RWPE1 (cell line): ENCODE measurements around the gene LBH.
A peak's percentile ranks its signal among the peaks of the same experiment; 100 is the strongest.

ENCODE experiments used
- CTCF ChIA-PET: fragments of 350-600 bp; sonication (Branson Sonifier 250); formaldehyde crosslinking; extraction: SDS; loops from one replicate; lab custom pipeline; 2021; lab: Yijun Ruan, JAX
- POLR2A ChIA-PET: fragments of 400-600 bp; formaldehyde crosslinking; extraction: SDS; loops from one replicate; lab custom pipeline; 2020; ENCODE audit warnings: antibody characterized with exemption; ENCODE audit not compliant: low non-redundant PET; lab: Yijun Ruan, JAX
- DNase-seq: peaks from one replicate; pipeline ENCODE4 v3.0.0; 2012; ENCODE audit warnings: low spot score
- H3K27ac ChIP-seq: fragments of 450-650 bp; 2 replicates; pipeline ENCODE4 v1.5.1; 2017
- TF ChIP-seq, protein P1 (sequence below): fragments of 450-650 bp; conservative IDR thresholded peaks from 2 replicates; pipeline ENCODE4 v1.5.1; 2017; ENCODE audit warnings: low read depth, mild to moderate bottlenecking

LBH gene

DNA sequence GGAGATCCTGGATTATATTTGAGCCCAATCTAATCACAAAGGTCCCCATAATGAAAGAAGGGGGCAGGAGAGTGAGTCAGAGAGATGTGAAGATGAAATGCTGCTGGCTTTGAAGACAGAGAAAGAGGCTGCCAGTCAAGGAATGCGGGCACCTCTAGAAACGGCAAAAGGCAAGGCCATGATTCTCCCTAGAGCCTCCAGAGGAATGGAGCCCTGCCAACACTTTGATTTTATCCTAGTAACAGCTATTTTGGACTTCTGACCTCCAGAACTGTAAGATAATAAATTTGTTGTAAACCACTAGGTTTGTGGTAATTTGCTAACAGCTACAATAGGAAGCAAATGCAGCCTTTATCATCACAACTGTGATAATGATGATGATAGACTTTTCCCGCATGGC lies 32.9 kb downstream of the LBH start:
- ChIA-PET CTCF (interaction anchor here (1.0 kb wide), 1 partner anchor 35 kb away, joined by 8 read pairs; no protein-coding TSS in a partner anchor), POLR2A (no interaction called here)
- TF ChIP-seq, protein P1, sequence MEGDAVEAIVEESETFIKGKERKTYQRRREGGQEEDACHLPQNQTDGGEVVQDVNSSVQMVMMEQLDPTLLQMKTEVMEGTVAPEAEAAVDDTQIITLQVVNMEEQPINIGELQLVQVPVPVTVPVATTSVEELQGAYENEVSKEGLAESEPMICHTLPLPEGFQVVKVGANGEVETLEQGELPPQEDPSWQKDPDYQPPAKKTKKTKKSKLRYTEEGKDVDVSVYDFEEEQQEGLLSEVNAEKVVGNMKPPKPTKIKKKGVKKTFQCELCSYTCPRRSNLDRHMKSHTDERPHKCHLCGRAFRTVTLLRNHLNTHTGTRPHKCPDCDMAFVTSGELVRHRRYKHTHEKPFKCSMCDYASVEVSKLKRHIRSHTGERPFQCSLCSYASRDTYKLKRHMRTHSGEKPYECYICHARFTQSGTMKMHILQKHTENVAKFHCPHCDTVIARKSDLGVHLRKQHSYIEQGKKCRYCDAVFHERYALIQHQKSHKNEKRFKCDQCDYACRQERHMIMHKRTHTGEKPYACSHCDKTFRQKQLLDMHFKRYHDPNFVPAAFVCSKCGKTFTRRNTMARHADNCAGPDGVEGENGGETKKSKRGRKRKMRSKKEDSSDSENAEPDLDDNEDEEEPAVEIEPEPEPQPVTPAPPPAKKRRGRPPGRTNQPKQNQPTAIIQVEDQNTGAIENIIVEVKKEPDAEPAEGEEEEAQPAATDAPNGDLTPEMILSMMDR: no peak
- no peak for DNase-seq
- H3K27ac ChIP-seq: no peak overlapping the region

DNA sequence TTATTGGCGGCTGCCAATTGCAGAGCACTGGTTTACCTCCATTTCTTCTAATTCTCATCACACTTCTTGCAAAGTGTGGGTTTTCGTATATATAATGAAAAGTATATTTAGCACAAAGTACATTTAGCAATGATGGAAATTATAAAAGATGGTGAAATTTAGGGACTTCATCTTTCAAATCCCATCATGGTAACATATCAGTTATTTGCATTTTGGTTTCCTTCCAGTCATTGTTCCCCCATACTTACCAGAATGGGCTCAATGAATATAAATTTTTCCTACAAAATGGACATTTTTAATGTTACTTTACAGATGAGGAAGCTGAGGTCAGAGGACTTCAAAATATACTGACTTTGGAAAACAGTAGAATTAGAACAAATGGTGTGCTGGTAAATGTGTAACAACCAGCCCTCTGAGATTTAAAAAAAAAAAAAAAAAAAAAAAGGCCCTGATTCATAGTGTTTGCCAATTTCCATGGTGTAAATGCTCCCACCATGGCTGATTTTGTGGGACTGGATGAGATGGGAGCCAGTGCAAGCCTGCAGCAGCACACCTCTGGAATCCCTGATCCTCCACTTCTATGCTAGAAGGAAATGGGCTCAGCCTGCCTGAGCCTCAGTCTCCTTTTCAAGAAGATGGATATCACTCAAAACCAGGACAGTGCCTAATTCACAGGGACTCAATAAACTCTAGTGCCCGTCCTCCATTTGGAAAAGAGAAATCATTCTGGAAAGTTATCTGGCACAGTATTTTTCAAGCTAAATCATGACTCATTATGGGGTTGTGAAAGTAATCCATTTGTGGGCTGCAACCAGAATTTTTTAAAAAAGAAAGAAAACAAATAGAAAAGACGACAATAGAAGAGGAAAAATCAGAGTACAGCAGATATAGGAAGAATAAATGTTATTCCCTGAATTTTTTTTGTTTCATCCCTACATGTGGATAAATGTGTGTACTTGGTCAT lies 34.0 kb downstream of the LBH start:
- TF ChIP-seq, protein P1: no peak
- no peak overlapping the region; the same call in 1 of the 2 replicates for H3K27ac ChIP-seq
- ChIA-PET CTCF (no interaction called here), POLR2A (no interaction called here)
- no peak for DNase-seq

DNA sequence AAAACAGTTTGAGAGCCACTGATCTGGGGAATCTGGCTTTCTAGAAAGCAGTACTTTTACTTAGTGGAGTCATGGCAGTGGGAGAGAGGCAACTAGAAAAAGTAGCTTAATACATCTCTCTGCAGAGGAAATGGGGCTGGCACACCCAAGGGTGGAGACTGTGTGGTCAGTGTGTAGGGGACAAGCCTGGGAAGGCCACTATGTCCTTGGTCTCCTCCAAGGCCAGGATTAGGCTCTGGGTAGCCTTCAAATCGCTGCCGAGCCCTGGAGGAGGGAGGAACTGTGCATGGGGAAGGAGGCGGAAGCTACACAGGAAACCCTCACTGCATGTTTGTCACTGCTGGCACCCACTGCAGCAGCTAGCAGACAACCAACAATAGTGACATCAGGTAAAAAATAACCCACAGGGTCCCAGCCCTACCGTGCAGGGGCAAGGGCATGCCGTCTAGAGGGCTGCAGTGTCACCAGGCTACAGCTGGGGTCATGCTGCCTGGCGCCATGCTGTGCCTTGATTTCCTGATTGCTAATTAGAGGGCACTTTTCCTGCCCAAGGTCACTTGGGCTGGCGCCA lies 34.8 kb downstream of the LBH start:
- POLR2A ChIA-PET: no interaction called here
- CTCF ChIA-PET: interaction anchor here (0.5 kb wide), 1 partner anchor 420 kb away, joined by 3 read pairs; no protein-coding TSS in a partner anchor

DNA sequence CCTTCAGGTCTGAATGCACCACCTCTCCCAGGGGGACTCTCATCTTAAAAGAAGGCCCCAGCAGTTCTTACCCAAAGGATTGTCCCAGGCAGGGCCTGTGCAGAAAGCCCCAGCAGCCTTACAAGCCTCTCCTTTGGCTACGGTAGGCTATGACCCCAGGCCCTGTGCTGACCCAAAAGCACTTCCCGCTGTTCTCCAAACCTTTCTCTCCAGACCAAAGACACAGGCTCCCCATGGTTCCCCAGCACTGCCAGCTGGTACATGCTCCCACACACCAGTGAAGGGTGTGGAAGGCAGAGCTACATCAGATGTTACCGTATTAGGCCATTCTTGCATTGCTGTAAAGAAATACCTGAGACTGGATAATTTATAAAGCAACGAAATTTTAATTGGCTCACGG lies 35.4 kb downstream of the LBH start:
- CTCF ChIA-PET: interaction anchor here (0.5 kb wide), 1 partner anchor 419 kb away, joined by 3 read pairs; no protein-coding TSS in a partner anchor
- TF ChIP-seq, protein P1: no peak
- POLR2A ChIA-PET: no interaction called here
- H3K27ac ChIP-seq: peak overlapping the region; percentile 58; the same call in 1 of the 2 replicates
- no peak for DNase-seq

More for the DNA sequence above, 34.8 kb downstream of the LBH start:
- TF ChIP-seq, protein P1: no peak
- H3K27ac ChIP-seq: peak overlapping the region; percentile 58
- DNase-seq: no peak

DNA sequence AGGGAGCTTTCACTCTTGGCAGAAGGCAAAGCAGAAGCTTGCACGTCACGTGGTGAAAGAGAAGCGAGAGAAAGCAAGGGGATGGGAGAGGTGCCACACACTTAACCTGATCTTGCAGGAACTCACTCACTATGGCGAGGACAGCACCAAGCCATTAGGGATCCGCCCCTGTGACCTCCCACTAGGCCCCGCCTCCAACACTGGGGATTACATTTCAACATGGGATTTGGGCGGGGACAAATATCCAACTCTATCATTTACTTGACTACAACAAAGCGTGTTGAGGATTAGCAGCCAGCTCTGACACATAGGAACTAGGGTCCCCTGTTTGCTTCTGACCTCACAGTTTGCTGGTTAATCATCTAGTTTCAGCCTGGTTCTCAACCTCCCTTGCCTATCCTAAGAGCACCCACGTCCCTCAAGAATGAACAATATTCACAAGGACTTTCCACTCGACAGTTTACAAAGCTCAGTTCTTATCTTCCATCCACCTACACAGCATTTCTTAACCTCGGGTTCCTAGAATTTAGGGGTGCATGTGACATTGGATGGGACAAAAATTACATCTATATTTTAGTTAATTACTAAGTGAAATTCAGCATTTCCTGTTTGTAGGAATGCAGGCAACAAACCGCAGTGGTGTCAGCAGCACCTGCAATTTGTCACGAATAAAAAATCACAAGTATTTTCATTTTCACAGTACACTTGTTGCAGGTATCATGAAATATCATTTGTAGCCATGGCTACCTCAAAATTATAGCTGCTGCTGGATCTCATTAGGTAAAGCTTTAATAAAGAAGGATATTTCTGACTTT lies 36.0 kb downstream of the LBH start:
- DNase-seq: no peak
- CTCF ChIA-PET: interaction anchor here (0.7 kb wide), 1 partner anchor 171 kb away, joined by 6 read pairs; no protein-coding TSS in a partner anchor
- no peak overlapping the region for H3K27ac ChIP-seq

More for the DNA sequence above, 36.0 kb downstream of the LBH start:
- POLR2A ChIA-PET: no interaction called here
- TF ChIP-seq, protein P1: no peak
